Uterus (tissue), 2 donors: ENCODE data around the gene DNAJC30.

Source experiments
- POLR2A ChIP-seq, 2 donors: fragments of 450-650 bp; IDR thresholded peaks; one replicate each; pipeline ENCODE4 v1.6.1; 2016; ENCODE audit warnings: antibody characterized with exemption in 2 of 2, mild to moderate bottlenecking in 1 of 2, moderate library complexity in 1 of 2
- TF ChIP-seq, protein P1 (sequence below), 4 experiments: fragments of 200-600 bp in 2 of 4; fragments of 450-650 bp in 2 of 4; sonication (generic) in 2 of 4; IDR thresholded peaks; one replicate each; pipeline ENCODE4 v1.5.1; 2016 to 2019; ENCODE audit warnings: antibody characterized with exemption in 4 of 4, mild to moderate bottlenecking in 2 of 4, moderate library complexity in 1 of 4

DNA sequence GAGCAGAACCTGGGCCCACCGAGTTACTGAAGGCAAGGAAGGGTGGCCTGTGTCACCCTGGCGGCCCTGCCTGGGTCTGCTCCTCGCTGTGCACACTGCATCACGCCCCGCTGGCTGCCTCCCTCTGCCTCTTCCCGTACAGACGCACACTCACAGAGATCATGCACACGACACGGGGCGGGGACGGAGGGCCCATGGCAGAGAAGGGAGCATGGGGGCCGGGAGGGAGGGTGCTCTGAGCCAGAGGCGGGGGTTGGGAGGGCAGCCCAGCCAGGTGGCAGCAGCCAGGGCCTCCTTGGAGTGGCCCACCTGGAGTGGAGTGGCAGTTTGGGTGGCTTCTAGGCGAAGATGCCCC lies 16.8 kb upstream of the DNAJC30 start:
- TF ChIP-seq, protein P1, sequence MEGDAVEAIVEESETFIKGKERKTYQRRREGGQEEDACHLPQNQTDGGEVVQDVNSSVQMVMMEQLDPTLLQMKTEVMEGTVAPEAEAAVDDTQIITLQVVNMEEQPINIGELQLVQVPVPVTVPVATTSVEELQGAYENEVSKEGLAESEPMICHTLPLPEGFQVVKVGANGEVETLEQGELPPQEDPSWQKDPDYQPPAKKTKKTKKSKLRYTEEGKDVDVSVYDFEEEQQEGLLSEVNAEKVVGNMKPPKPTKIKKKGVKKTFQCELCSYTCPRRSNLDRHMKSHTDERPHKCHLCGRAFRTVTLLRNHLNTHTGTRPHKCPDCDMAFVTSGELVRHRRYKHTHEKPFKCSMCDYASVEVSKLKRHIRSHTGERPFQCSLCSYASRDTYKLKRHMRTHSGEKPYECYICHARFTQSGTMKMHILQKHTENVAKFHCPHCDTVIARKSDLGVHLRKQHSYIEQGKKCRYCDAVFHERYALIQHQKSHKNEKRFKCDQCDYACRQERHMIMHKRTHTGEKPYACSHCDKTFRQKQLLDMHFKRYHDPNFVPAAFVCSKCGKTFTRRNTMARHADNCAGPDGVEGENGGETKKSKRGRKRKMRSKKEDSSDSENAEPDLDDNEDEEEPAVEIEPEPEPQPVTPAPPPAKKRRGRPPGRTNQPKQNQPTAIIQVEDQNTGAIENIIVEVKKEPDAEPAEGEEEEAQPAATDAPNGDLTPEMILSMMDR (IDR thresholded peaks at IDR 0.05): no peak
- no peak for TF ChIP-seq POLR2A (IDR thresholded peaks at IDR 0.05)
